HG02571 (cell line): Measurements from ENCODE around the gene ARHGAP22.

ENCODE experiments used
- ATAC-seq: cut with Tn5 transposase; IDR thresholded peaks from one replicate; pipeline ENCODE4 v1.9.1; 2021; ENCODE audit warnings: mild to moderate bottlenecking, moderate library complexity; ENCODE audit not compliant: unreplicated experiment

ARHGAP22 gene

DNA sequence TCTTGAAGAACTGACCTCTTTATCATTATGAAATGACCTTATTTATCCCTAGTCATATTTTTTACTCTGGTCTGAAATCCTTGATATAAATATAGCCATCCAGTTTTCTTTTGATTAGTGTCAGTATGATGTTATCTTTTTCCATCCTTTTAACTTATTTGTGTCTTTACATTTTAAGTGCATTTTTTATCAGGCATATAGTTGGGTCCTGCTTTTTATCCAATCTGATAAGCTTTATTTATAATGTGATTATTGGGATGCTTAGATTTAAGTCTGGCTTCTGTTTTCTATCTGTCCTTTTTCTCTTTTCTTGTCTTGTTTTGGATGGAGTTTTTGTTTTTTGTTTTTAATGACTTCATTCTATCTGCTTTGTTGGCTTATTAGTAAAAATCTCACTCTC lies 119.2 kb downstream of the ARHGAP22 start:
- ATAC-seq, result no peak

DNA sequence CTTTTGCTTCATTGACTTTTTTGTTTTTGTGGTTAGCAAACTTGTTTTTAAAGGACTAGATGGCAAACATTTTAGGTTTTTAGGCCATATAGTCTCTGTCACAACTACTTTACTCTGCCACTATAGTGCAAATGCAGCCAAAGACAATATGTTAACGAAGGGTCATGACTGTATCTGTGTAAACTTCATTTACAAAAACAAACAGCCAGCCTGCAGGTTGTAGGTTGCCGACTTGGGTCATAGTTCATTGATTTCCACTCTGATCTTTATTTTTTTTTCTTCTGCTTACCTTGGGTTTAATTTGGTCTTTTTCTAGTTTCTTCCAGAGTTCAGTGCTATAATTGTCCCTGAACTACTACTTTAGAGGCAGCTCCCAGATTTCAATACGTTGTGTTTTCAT lies 120.0 kb downstream of the ARHGAP22 start:
- no peak for ATAC-seq

DNA sequence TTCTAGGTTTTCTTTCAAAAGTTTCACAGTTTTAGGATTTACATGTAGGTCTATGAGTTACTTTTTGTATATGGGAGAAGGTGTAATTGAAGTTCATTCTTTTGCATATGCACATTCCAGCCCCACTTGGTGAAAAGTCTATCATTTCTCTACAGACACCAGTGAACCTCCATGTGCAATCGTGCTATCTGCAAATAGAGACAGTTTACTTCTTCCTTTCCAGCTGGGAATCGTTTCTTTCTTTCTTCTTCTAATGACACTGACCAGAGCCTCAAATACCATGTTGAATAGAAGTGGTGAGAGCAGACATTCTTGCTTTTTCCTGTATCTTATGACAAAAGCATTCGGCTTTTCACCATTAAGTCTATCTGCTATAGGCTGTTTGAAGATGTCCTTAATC lies 122.7 kb downstream of the ARHGAP22 start:
- no peak for ATAC-seq

DNA sequence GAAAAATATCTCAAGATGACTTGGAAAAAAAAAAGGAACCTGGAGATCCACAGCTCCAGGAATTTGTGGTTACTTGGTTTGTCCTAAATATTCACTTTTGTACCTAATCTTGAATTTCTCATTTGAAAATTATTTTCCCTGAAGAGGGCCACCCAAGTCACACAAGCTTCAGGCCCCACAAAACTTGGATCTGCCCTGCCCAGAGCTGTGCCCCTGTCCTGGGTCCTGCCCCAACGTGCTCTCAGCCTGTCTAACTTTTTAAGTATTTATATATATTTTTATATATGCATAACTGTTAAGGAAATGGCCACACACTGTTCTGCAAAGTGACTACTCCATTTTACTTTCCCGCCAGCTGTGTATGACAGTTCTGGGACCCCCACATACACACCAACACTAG lies 123.5 kb downstream of the ARHGAP22 start:
- no peak for ATAC-seq

DNA sequence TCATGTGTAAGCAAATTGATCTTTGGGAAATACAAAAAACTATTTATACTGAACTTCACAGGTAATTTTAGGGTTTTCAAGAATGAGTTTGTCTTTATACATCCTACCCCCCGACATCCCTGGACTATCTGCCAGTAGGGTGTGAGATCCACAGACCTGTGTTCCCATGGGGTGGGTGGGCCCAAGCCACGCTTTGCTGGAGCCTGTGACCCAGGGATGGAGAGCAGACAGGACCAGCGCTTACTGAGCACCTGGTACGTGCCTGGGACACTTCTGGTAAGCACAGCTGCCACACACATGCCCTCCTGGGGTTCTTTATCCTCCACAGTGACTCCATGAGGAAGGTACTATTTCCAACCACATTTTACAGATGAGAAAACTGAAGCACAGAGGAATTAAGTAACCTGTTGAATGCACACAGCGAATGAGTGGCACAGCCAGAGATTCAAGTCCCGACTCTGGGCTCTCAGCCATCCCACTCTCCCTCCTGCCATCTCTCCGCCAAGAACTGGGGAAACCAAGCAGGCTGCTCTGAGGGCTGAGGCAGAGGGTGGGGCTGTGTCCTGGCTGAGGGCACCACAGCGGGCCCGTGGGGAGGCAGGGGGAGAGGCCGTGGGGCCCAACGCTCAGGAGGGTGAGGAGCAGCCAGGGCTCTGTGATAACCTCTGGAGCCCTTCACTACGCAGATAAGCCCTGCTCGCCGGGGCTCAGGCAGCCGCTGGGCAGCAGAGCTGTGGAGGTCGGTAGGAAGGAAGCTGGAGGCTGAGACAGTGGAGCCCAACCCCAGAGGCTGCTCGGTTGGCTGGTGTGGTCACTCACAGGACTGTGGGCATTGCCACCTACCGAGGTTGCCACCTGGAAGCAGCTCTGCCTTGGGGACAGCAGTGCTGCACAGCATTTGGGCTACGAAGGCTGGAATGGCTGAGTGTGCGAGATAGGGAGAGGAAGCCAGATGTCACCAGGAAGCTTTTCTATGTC lies 124.2 kb downstream of the ARHGAP22 start:
- ATAC-seq, result no peak

DNA sequence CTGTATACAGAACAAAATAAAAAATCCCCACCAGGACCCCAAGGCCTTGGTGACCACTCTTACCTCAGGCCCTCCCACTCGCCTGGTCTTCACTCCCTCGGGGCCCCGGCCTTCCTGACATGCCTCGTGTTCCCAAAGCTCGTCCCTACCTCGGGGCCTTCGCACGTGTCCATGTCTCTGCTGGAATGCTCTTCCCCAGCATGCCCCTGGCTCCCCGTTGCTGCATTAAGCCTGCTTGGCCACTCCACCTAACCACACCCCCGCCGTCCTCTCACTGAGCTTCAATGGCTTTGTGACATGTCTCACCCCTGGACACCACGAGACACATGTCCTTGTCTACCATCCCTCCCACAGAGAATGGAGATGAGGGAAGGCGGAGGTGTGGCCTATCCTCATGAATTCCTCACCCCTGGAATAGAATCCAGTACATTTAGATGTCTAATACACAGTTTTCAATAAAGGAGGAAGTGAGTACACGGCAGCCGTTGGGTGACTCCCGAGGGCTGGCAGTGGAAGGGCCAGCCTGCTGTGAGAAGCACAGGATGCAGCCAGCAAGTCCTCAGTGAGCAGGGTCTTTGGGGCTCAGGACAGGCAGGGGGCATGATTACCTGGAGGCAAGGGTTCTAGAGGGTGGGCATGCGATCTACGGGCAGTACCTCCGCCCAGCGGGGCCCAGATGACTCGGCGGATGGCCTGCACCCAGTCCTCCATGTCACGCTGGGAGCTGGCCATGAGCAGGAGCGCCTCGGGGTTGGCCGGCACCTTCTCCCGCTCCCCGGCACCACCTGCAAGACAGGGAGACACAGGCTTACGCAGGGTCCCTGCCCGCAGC lies 125.7 kb downstream of the ARHGAP22 start:
- ATAC-seq, result no peak

DNA sequence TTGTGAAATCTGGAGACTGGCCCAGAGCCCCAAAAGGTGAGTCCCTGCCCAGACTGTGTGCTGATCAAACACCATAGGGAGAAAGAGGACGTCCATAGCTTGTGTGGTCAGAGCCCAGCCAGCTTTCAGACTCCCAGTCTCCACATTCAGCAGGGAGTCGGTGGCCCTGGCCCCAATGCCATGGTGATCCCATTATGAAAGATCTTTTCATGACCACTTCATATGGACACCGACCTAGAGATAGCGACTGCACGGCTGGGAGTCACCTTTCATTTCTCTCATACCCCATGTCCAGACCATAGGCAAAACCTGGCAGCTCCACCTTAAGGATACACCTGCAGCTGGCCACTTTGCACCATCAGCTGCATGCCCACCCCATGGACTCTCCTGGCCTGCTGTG lies 126.4 kb downstream of the ARHGAP22 start:
- no peak for ATAC-seq

DNA sequence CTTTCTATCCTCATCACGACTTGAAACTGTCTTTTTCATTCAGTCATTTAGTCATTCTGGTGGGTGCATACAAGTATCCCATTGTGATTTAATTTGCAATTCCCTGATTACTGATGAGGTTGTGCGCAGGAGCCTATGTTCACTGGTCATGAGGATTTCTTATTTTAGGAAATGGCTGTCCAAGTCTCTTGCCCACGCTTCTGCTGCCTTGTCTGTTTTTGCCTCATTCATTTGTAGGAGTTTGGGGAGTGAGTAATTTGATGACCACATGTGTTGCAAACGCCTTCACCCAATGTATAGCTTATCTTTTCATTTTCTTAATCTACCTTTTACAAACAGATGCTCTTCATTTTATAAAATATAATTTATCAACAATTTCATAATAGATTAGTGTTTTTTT lies 127.3 kb downstream of the ARHGAP22 start:
- no peak for ATAC-seq

DNA sequence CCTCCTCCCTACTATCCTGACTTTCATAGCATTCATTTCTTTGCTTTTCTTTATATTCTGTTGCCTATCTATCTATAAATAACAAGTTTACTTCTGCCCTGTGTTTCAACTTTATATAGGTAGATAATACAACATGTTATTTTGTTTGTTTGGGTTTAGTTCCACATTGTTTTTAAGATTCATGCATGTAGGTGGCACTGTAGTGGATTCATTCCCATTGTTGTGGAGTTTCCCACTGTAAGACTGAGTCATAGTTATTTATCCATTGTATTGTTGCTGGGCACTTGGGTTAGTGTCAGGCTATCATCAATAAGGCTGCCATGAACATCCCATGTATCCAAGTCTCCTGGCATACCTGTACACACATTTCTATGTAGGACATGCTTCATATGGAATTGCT lies 127.7 kb downstream of the ARHGAP22 start:
- no peak for ATAC-seq

DNA sequence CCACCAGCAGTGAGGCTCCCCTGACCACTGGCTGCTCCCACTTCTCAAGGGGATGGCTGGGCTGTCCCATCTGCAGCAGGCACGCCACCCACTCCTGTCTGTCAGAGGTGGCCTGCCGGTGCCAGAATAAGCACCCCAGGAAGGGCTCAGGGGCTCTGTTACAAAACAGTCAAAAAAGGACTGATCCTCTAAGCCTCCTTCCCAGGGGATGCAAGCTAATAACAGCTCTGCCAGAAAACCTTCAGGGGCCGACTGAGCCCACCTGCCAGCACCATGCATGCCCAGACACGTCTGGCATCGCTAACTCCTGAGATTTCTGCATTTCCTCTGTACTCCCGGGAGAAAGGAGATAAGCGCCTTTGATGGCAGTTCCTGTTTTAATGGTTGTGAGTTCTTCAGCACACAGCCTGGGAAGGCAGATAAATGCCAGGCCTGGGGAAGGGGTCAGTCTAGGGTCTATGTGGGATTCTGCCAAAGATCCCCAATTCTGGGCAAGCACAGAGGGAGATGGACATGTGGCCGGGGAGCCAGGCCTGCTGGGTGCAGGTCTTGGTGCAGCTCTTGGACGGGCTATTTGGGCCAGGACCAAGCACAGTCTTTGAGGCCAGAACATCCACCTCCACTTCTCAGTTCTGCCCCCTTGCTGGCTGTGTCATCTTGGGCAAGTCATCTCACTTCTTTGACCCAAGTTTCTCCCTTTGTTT lies 128.4 kb downstream of the ARHGAP22 start:
- no peak for ATAC-seq

DNA sequence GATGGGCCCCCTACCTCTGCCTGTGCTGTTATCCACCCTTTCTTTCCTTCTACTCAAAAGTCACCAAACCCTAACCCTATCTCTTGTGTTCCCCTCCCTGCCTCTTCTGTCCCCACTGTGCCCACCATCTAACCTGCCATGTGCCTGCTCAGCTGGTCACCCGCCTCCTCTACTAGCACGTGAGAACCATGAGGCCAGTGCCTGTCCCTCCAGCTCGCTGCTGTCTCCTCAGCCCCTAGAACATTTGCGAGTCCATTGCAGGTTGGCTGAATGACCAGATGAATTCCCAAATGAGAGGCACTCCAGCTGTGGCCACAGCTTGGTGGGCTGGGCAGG lies 129.0 kb downstream of the ARHGAP22 start:
- ATAC-seq, result no peak

DNA sequence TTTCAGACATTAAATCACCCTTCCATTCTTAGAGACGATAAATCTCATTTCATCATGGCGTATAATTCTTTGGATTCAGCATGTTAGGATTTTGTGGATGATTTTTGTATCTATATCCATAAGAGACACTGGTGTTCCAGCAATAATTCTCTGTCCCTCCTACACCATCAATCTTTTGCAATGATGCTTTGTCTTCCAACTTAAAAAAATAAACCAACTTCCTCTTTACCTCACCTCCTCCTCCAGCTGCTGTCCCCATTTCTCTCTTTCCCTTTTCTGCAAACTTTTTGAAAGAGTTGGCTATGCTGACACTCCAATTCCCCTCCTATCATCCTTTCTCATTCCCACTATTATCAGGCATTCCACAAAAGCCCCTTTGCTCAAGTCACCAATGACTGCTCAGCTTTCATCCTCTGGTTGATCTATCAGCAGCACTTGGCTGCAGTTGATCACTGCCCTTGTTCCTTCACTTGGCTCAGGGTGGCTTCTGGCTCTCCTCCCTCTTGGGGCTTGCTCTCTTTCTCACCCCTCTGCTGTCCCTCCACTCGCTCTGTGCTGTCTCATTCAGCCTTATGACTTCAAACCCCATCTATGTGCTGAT lies 130.0 kb downstream of the ARHGAP22 start:
- no peak for ATAC-seq

DNA sequence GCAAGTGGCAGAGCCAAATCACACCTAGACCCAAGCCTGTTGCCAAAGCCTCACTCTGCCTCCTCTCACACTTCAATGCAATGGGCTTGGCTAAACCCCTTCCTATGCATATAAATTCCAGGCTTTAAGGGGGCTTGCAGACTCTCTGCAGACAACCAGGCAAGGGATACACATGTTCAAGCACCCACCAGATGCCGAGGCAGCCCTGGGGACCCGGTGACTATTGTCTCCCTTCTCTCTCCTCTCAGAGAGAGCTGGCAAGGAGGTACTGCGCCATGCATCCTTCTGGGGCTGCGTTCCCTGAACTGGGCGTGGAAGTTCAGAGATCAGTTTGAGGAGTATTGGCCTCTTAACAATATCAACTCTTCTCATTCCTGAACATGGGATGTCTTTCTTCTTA lies 131.2 kb downstream of the ARHGAP22 start:
- ATAC-seq, result no peak

DNA sequence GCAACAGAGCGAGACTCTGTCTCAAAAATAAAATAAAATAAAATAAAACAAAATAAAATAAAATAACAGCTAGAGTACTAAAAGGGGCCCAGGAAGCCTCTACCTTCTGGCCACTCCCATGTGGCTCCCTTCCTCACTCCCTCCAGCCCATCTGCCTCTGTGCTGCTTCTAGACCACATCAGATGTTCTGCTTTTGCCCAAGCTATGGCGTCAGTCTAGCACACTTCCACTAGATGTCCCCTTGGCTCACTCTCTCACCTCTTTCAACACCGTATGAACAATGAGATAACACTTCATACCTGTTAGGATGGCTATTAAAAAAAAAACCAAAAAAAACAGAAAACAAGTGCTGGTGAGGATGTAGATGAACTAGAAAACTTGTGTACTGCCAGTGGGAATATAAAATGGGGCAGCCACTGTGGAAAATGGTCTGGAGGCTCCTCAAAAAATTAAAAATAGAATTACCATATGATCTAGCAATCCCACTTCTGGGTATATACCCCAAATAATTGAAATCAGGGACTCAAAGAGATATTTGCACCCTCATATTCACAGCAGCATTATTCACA lies 132.3 kb downstream of the ARHGAP22 start:
- ATAC-seq, result no peak

DNA sequence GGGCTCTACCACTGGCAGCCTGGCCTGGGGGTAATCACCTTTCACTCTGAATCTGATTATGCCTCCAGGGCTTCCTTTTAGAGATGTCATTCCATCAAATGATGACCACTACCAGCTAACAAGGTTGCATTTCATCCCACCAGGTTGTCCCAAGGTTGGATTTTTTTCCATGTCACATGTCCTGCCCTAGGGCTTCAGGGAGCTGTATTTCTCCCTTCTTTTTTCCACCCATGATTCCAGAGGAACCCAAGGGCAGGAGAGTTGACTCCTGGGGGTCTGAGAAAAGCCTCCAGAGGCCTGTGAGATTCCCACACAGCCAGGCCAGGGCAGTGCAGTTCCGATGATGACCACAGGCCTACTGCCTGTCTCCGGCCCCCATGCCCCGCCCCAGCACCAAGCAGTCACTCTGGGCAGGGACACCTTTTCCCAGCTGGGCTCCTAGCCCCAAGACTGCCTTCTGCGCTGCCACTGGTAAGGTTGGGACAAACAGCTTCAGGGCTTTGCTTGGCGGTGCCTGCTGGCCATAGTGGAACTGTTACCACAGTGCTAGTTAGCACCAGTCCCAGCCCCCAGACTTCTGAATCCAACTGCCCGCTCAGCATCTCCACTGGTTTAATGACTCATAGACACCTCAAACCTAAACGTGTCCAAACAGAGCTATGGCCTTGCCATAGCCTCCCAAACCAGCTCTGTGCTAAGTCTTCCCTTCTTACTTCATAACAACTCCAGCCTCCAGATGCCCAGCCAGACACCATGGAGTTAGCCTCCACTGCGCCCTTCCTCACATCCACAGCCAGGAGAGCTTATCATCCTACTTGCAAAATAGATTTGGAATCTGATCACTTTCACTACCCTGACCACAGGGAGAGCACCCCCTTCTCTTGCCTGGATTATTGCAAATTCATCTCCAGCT lies 133.7 kb downstream of the ARHGAP22 start:
- ATAC-seq, result no peak

DNA sequence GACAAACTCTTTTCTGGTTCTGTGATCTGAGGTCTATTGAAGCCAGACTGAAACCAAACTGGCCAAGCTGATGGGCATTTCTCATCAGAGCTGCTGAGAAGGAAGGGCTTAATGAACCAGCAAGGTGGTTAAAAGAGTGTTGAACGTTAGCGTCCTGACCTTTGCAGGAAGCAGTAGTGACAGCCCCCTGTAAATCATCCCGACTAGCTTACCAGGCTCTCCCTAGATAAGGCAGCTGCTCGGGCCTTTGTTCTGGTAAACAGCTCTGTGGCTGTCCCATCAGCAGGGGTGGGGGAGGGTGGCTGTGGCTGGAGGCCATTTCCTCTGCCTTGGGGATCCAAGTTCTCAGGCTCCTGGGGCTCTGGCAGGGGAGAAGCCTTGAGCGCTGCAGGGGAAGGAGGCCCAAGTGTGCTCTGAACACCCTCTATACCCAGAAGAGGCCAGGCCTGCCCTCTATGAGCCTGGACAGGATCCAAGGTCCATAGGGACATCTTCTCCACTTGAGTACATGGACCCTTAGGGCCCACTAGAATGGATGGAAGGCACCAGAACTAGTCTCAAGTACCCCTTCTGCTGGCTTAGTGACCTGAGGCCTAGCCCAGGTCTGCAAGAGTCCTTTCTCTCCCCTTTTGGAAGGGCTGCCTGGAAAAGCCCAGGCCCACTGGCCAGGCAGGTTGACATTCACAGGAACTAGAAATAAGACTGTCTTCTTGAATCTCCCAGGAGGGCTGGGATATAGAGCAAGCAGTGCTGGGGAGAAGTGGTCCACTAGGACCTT lies 134.6 kb downstream of the ARHGAP22 start:
- no peak for ATAC-seq

DNA sequence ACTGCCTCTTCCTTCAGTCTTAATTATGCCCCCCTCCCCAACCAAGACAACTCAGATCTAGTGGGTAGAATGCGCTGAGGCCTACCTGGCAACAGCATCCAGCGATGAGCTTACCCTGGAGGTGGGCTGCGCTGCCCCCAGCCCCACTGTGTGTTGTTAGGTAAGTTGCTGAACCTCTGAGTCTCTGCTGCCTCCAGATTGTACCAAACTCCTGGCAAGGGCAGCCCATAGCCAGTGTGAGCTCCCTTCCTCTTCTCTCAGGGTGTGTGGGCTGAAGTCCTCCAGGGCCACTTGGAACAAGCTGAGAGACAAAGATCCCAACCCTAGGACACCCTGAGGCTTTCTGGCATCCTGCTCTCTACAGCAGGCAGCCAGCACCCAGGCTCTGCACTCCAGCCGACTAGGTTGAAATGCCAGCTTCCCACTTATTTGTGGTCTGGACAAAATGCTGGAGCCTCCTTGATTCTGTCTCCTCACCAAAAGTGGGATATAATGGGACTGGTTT lies 135.3 kb downstream of the ARHGAP22 start:
- ATAC-seq, result no peak

DNA sequence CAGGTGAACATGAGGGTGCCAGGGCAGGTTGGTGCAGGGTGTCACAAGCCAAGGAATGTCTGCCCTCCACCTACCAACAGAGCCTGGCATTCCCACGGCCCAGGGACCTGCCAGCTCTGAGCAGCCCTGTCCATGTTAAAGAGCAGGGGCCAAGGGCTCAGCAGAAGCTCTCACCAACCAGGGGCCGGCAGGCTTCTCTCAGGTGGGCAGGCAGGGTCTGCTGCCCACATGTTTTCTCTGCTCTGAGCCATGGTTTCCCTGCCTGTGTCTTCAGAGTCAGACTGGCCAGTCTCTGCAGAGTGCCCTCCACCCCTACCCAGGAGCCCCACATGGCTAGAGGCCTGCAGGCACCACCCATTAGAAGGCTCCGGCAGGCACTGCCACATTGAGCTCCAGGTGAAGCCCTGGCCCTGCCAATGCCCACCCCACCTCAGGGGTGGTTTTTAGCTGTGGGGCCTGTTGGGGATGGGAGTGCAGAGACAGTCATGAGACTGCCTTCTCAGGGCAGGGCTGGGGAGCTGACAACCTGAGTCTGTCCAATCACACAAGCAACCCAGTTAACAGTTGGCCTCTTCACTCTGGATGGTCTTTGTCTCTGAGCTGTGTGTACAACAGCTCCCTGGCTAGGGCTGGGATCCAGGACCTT lies 135.9 kb downstream of the ARHGAP22 start:
- no peak for ATAC-seq
